SH-SY5Y (cell line): ENCODE measurements around the gene COL27A1.

Source experiments
- GATA2 ChIP-seq: IDR thresholded peaks from 2 replicates; pipeline ENCODE4 v1.6.1; 2011; ENCODE audit warnings: mild to moderate bottlenecking, low read depth, low read length
- GATA3 ChIP-seq: IDR thresholded peaks from 2 replicates; pipeline ENCODE4 v1.6.1; 2011; ENCODE audit warnings: low read depth, mild to moderate bottlenecking, low read length, moderate library complexity

The COL27A1 gene

GRCh38 chr9:114330636-114331035, 175.3 kb downstream of the COL27A1 start:
- no peak for TF ChIP-seq GATA2
- no peak for TF ChIP-seq GATA3

- TF ChIP-seq GATA2, result no peak
- TF ChIP-seq GATA3, result no peak
Measured at GRCh38 chr9:114334490-114334889, 179.2 kb downstream of the COL27A1 start.

- TF ChIP-seq GATA3 (no peak), GATA2 (no peak)
Measured at GRCh38 chr9:114335745-114336144, 180.4 kb downstream of the COL27A1 start.

- TF ChIP-seq GATA2 (no peak), GATA3 (no peak)
Measured at GRCh38 chr9:114336157-114336556, 180.8 kb downstream of the COL27A1 start.

GRCh38 chr9:114336699-114337395, 181.5 kb downstream of the COL27A1 start:
- TF ChIP-seq GATA3, result no peak
- TF ChIP-seq GATA2, result no peak

GRCh38 chr9:114338187-114338586, 182.8 kb downstream of the COL27A1 start:
- TF ChIP-seq GATA3 (no peak), GATA2 (no peak)

- no peak for TF ChIP-seq GATA3
- no peak for TF ChIP-seq GATA2
Measured at GRCh38 chr9:114339130-114339908, 184.0 kb downstream of the COL27A1 start.

- TF ChIP-seq GATA3 (no peak), GATA2 (no peak)
Measured at GRCh38 chr9:114341152-114341830, 186.0 kb downstream of the COL27A1 start.

GRCh38 chr9:114341991-114342390, 186.7 kb downstream of the COL27A1 start:
- no peak for TF ChIP-seq GATA3
- TF ChIP-seq GATA2, result no peak

- no peak for TF ChIP-seq GATA2
- no peak for TF ChIP-seq GATA3
Measured at GRCh38 chr9:114342755-114343440, 187.6 kb downstream of the COL27A1 start.

GRCh38 chr9:114343471-114344187, 188.3 kb downstream of the COL27A1 start:
- TF ChIP-seq GATA2 (no peak), GATA3 (no peak)

- no peak for TF ChIP-seq GATA2
- TF ChIP-seq GATA3, result no peak
Measured at GRCh38 chr9:114344188-114344566, 188.8 kb downstream of the COL27A1 start.

- TF ChIP-seq GATA3 (no peak), GATA2 (no peak)
Measured at GRCh38 chr9:114344692-114345091, 189.4 kb downstream of the COL27A1 start.
